Measurements from ENCODE around the gene RNF223.

- no peak for TF ChIP-seq ARNT (IDR thresholded peaks at IDR 0.05)
- no peak for TF ChIP-seq SP1 (IDR thresholded peaks at IDR 0.05)
- no peak for TF ChIP-seq FOXM1 (IDR thresholded peaks at IDR 0.05; ENCODE audit: borderline replicate concordance)
- TF ChIP-seq SUZ12 (IDR thresholded peaks at IDR 0.05) = no peak
- no peak for TF ChIP-seq BHLHE40 (IDR thresholded peaks at IDR 0.05; ENCODE audit: borderline replicate concordance)
- TF ChIP-seq LEF1 (IDR thresholded peaks at IDR 0.05; ENCODE audit: borderline replicate concordance) = no peak
- no peak for TF ChIP-seq FOXA1 (IDR thresholded peaks at IDR 0.05)
- no peak for TF ChIP-seq FOXK2 (IDR thresholded peaks at IDR 0.05)
- no peak for TF ChIP-seq ZNF384 (IDR thresholded peaks at IDR 0.05)
These were observed 15.8 kb upstream of the RNF223 start for GRCh38 chr1:1089731-1090423.

Data from HEK293T (cell line).